Measurements from ENCODE around the gene CPEB4. TPM values are rescaled to one million over a fixed set of nuclear protein-coding genes. Genes with fewer than 3 reads are reported as not detected.

The CPEB4 gene
- total RNA-seq, 4 donors from 2014 or later: 43.3 to 60.6 (median 52.4) TPM

- no peaks in the 10 kb centered on the region for H3K36me3 ChIP-seq
Observed at GRCh38 chr5:173922527-173922926, 34.4 kb downstream of the CPEB4 start.

GRCh38 chr5:173923218-173924095 is 35.3 kb downstream of the CPEB4 start:
- TF ChIP-seq CTCF (IDR thresholded peaks at IDR 0.05): no peak
- TF ChIP-seq POLR2AphosphoS5 (IDR thresholded peaks at IDR 0.05): peak; percentile 91
- H3K36me3 ChIP-seq: no peaks in the 10 kb centered on the region
- no peaks in the 10 kb centered on the region for H3K9me3 ChIP-seq
- H3K4me3 ChIP-seq: no peak overlapping the region
- WGBS, 2 donors (ENCODE audit: low coverage in 1 of 2): 25 to 28% methylated on average over 2 to 3 of the region's 3 CpGs
- peak; percentile 52 for ATAC-seq
- no peaks in the 10 kb centered on the region for H3K27me3 ChIP-seq
- peak overlapping the region; percentile 75 to 89 (median 85) for H3K27ac ChIP-seq
- H3K4me1 ChIP-seq: peaks cover 35 to 91% (median 67%) of the 10 kb centered on the region in 3 donors

More at GRCh38 chr5:173922527-173922926, 34.4 kb downstream of the CPEB4 start:
- no peak for TF ChIP-seq CTCF (IDR thresholded peaks at IDR 0.05)
- no peak for TF ChIP-seq POLR2A (IDR thresholded peaks at IDR 0.05)
- TF ChIP-seq EP300 (IDR thresholded peaks at IDR 0.05): no peak
- no peak for TF ChIP-seq POLR2AphosphoS5 (IDR thresholded peaks at IDR 0.05)
- H3K27ac ChIP-seq: peak overlapping the region; percentile 75 to 89 (median 85)
- no peaks in the 10 kb centered on the region for H3K27me3 ChIP-seq
- WGBS, 2 donors (ENCODE audit: low coverage in 1 of 2): 100% methylated on average over 1 of the region's 2 CpGs; no CpG with 5 or more reads in 1 of the 2 donors
- H3K4me3 ChIP-seq: no peak overlapping the region
- no peak for ATAC-seq
- no peaks in the 10 kb centered on the region for H3K9me3 ChIP-seq
- peaks cover 35 to 93% (median 68%) of the 10 kb centered on the region in 3 donors for H3K4me1 ChIP-seq

GRCh38 chr5:173924899-173925298 is 36.8 kb downstream of the CPEB4 start:
- no peak for ATAC-seq
- no peaks in the 10 kb centered on the region for H3K36me3 ChIP-seq
- no peak overlapping the region for H3K4me3 ChIP-seq
- H3K9me3 ChIP-seq: no peaks in the 10 kb centered on the region
- H3K27me3 ChIP-seq: no peaks in the 10 kb centered on the region
- H3K27ac ChIP-seq: peak overlapping the region; percentile 75 to 89 (median 85)
- TF ChIP-seq POLR2A (IDR thresholded peaks at IDR 0.05) (no peak), CTCF (IDR thresholded peaks at IDR 0.05) (no peak), POLR2AphosphoS5 (IDR thresholded peaks at IDR 0.05) (no peak), EP300 (IDR thresholded peaks at IDR 0.05) (no peak)
- peaks cover 30 to 77% (median 56%) of the 10 kb centered on the region in 3 donors for H3K4me1 ChIP-seq

- peak in 2 of 4 experiments; percentile 1 to 45 for TF ChIP-seq CTCF (IDR thresholded peaks at IDR 0.05)
- no peak for TF ChIP-seq EP300 (IDR thresholded peaks at IDR 0.05)
- no peak for TF ChIP-seq POLR2AphosphoS5 (IDR thresholded peaks at IDR 0.05)
- no peak overlapping the region for H3K4me3 ChIP-seq
- no peaks in the 10 kb centered on the region for H3K9me3 ChIP-seq
- H3K27me3 ChIP-seq: no peaks in the 10 kb centered on the region
- peak overlapping the region; percentile 75 to 89 (median 85) for H3K27ac ChIP-seq
- ATAC-seq: no peak
- 22 to 47% methylated on average over 3 of the region's 3 CpGs for WGBS, 2 donors (ENCODE audit: low coverage in 1 of 2)
- H3K36me3 ChIP-seq: no peaks in the 10 kb centered on the region
- H3K4me1 ChIP-seq: peaks cover 30 to 70% (median 49%) of the 10 kb centered on the region in 3 donors
Observed at GRCh38 chr5:173925449-173926071, 37.4 kb downstream of the CPEB4 start.

Measured in gastroesophageal sphincter (tissue), 4 donors.